HG03520 (cell line): Measurements from ENCODE around the gene TMEM161B.
"Not testable (repeated sequence)": the region's sequence is repeated elsewhere in the genome, so short reads cannot be mapped to it uniquely, and the experiment has no call there.

Experiments used
- ATAC-seq: cut with Tn5 transposase; IDR thresholded peaks from one replicate; pipeline ENCODE4 v1.9.1; 2021; ENCODE audit warnings: mild to moderate bottlenecking, moderate library complexity; ENCODE audit not compliant: unreplicated experiment

The TMEM161B gene

GRCh38 chr5:88250010-88250409, 18.6 kb downstream of the TMEM161B start:
- no peak for ATAC-seq

GRCh38 chr5:88248743-88249540, 19.7 kb downstream of the TMEM161B start:
- ATAC-seq, result no peak

GRCh38 chr5:88248094-88248493, 20.6 kb downstream of the TMEM161B start:
- ATAC-seq, result no peak

- ATAC-seq, result no peak
Measured at GRCh38 chr5:88245893-88246244, 22.8 kb downstream of the TMEM161B start.

GRCh38 chr5:88245241-88245892, 23.3 kb downstream of the TMEM161B start:
- ATAC-seq, result no peak

- no peak for ATAC-seq
Measured at GRCh38 chr5:88244686-88245085, 24.0 kb downstream of the TMEM161B start.

GRCh38 chr5:88243493-88243892, 25.2 kb downstream of the TMEM161B start:
- not testable (repeated sequence) for ATAC-seq

GRCh38 chr5:88238732-88239131, 29.9 kb downstream of the TMEM161B start:
- no peak for ATAC-seq

- no peak for ATAC-seq
Measured at GRCh38 chr5:88236866-88237642, 31.6 kb downstream of the TMEM161B start.

GRCh38 chr5:88235828-88236227, 32.8 kb downstream of the TMEM161B start:
- no peak for ATAC-seq

- no peak for ATAC-seq
Measured at GRCh38 chr5:88235346-88235745, 33.3 kb downstream of the TMEM161B start.

GRCh38 chr5:88230546-88231066, 38.0 kb downstream of the TMEM161B start:
- no peak for ATAC-seq

- peak; percentile 78 for ATAC-seq
Measured at GRCh38 chr5:88226881-88227450, 41.7 kb downstream of the TMEM161B start.

GRCh38 chr5:88214655-88215054, 54.0 kb downstream of the TMEM161B start:
- no peak for ATAC-seq

- no peak for ATAC-seq
Measured at GRCh38 chr5:88207575-88207974, 61.1 kb downstream of the TMEM161B start.

- ATAC-seq, result no peak
Measured at GRCh38 chr5:88203981-88204750, 64.5 kb downstream of the TMEM161B start.

GRCh38 chr5:88195636-88196035, 73.0 kb downstream of the TMEM161B start:
- no peak for ATAC-seq

- ATAC-seq, result no peak
Measured at GRCh38 chr5:88193896-88194295, 74.7 kb downstream of the TMEM161B start.

GRCh38 chr5:88190106-88190834, 78.4 kb downstream of the TMEM161B start:
- ATAC-seq, result no peak

- not testable (repeated sequence) for ATAC-seq
Measured at GRCh38 chr5:88189484-88189883, 79.2 kb downstream of the TMEM161B start.
